Natural killer cell (primary cell): ENCODE measurements around the gene CACNA1C. TPM values are rescaled to one million over a fixed set of nuclear protein-coding genes. Genes with fewer than 3 reads are reported as not detected.
"Not testable (repeated sequence)": the region's sequence is repeated elsewhere in the genome, so short reads cannot be mapped to it uniquely, and the experiment has no call there.

ENCODE experiments used
- ATAC-seq, 3 donors: fragments of 150-1000 bp in 2 of 3; fragments of 200-7000 bp in 1 of 3; cut with Tn5 transposase; 1 replicate in 1 of 3; 2 replicates in 2 of 3; pipeline ENCODE4 v1.10.0; 2021; ENCODE audit warnings: mild to moderate bottlenecking in 2 of 3, moderate library complexity in 2 of 3
- DNase-seq, 2 donors: peaks; one replicate each; pipeline versions ENCODE4 v3.0.0 to v3.0.0-alpha.2; 2013 to 2021; ENCODE audit warnings: mixed read lengths in 1 of 2
- H3K27ac ChIP-seq: one replicate; pipeline ENCODE4 v1.5.1; 2013; ENCODE audit warnings: mild to moderate bottlenecking, low read length
- H3K27me3 ChIP-seq: one replicate; pipeline ENCODE4 v1.6.1; 2013; ENCODE audit warnings: low read length; ENCODE audit not compliant: control insufficient read depth, insufficient read depth
- H3K36me3 ChIP-seq: one replicate; pipeline ENCODE4 v1.6.1; 2013; ENCODE audit warnings: low read length; ENCODE audit not compliant: control insufficient read depth, insufficient read depth
- H3K4me1 ChIP-seq: one replicate; pipeline ENCODE4 v1.6.1; 2013; ENCODE audit warnings: low read length; ENCODE audit not compliant: control insufficient read depth, insufficient read depth
- H3K4me3 ChIP-seq: one replicate; pipeline ENCODE4 v1.5.1; 2013; ENCODE audit warnings: low read length
- H3K9me3 ChIP-seq: one replicate; pipeline ENCODE4 v1.6.1; 2013; ENCODE audit warnings: low read length; ENCODE audit not compliant: control insufficient read depth, insufficient read depth
- H3K27ac Mint-ChIP-seq, 2 donors: one replicate each; pipeline ENCODE4 v1.8.0; 2022; ENCODE audit warnings: mild to moderate bottlenecking in 2 of 2, mixed read lengths in 2 of 2, moderate library complexity in 1 of 2
- H3K27me3 Mint-ChIP-seq, 2 donors: one replicate each; pipeline ENCODE4 v1.8.0; 2022; ENCODE audit warnings: low read depth in 2 of 2, mixed read lengths in 2 of 2
- H3K36me3 Mint-ChIP-seq: one replicate; pipeline ENCODE4 v1.8.0; 2022; ENCODE audit warnings: mixed read lengths
- H3K4me1 Mint-ChIP-seq, 2 donors: one replicate each; pipeline ENCODE4 v1.8.0; 2022; ENCODE audit warnings: mixed read lengths in 2 of 2
- H3K4me3 Mint-ChIP-seq: one replicate; pipeline ENCODE4 v1.8.0; 2022; ENCODE audit warnings: mild to moderate bottlenecking, moderate library complexity, mixed read lengths
- H3K9me3 Mint-ChIP-seq, 2 donors: one replicate each; pipeline ENCODE4 v1.8.0; 2022; ENCODE audit warnings: mixed read lengths in 2 of 2
- CTCF ChIP-seq: fragments of 200-600 bp; IDR thresholded peaks from one replicate; pipeline ENCODE4 v1.8.0; 2022; ENCODE audit warnings: antibody characterized with exemption
- WGBS: methylation state at CpG from one replicate; pipeline ENCODE4 v1.1.7; 2013; ENCODE audit warnings: missing lambda C conversion rate; ENCODE audit not compliant: insufficient coverage; 5-methylcytosine and 5-hydroxymethylcytosine counted together
- intact Hi-C: fragments of 100-400 bp; cut with micrococcal nuclease; formaldehyde crosslinking; loops from one replicate; pipeline ENCODE4 v1.14.2; 2022
- total RNA-seq, 4 donors: library from RNA; stranded (reverse); fragments of 120-200 nt in 1 of 4; gene quantifications; one replicate each; pipeline versions ENCODE4 v1.2.3 to v1.2.4, GENCODE V29; 2013 to 2022

The CACNA1C gene
- total RNA-seq, 3 donors from 2014 or later (not counting 1 experiment from before 2014, with no cell fraction given): 0.07 to 0.35 (median 0.08) TPM

GRCh38 chr12:2682296-2683251 is 629.8 kb downstream of the CACNA1C start:
- Histone ChIP-seq H3K27ac (no peak overlapping the region), H3K4me3 (no peak overlapping the region), H3K36me3 (no peaks in the 10 kb centered on the region), H3K4me1 (no peaks in the 10 kb centered on the region), H3K27me3 (no peaks in the 10 kb centered on the region), H3K9me3 (no peaks in the 10 kb centered on the region)
- ATAC-seq: peak; percentile 61 to 84 (median 78)
- WGBS: 66% methylated on average over 8 of the region's 10 CpGs
- H3K27me3 Mint-ChIP-seq: no peaks in the 10 kb centered on the region
- peak overlapping the region; percentile 84 to 85 for H3K27ac Mint-ChIP-seq
- H3K9me3 Mint-ChIP-seq: peaks cover 2% of the 10 kb centered on the region in 2 donors
- no peak overlapping the region for H3K4me3 Mint-ChIP-seq
- TF ChIP-seq CTCF: peak; percentile 72
- peak; percentile 33 to 74 for DNase-seq
- no peaks in the 10 kb centered on the region for H3K36me3 Mint-ChIP-seq
- intact Hi-C loops: loop anchor here (1.0 to 5.0 kb wide), 2 partner anchors 102 to 360 kb away; no protein-coding TSS in a partner anchor
- peaks cover 10 to 11% of the 10 kb centered on the region in 2 donors for H3K4me1 Mint-ChIP-seq

GRCh38 chr12:2683283-2684025 is 630.7 kb downstream of the CACNA1C start:
- no peaks in the 10 kb centered on the region for H3K36me3 Mint-ChIP-seq
- TF ChIP-seq CTCF: peak; percentile 26
- intact Hi-C loops: loop anchor here (1.0 to 5.0 kb wide), 2 partner anchors 101 to 359 kb away; no protein-coding TSS in a partner anchor
- Histone ChIP-seq H3K36me3 (no peaks in the 10 kb centered on the region), H3K27me3 (no peaks in the 10 kb centered on the region), H3K4me3 (no peak overlapping the region), H3K4me1 (no peaks in the 10 kb centered on the region), H3K9me3 (no peaks in the 10 kb centered on the region), H3K27ac (no peak overlapping the region)
- H3K4me3 Mint-ChIP-seq: no peak overlapping the region
- no peaks in the 10 kb centered on the region for H3K27me3 Mint-ChIP-seq
- DNase-seq: no peak
- WGBS: 55% methylated on average over 12 of the region's 12 CpGs
- peaks cover 10 to 11% of the 10 kb centered on the region in 2 donors for H3K4me1 Mint-ChIP-seq
- peak in 2 of 3 donors; percentile 9 to 13 for ATAC-seq
- no peak overlapping the region for H3K27ac Mint-ChIP-seq
- H3K9me3 Mint-ChIP-seq: peaks cover 2% of the 10 kb centered on the region in 2 donors

GRCh38 chr12:2684026-2684325 is 631.2 kb downstream of the CACNA1C start:
- intact Hi-C loops: loop anchor here (5.0 kb wide), 1 partner anchor 358 kb away; no protein-coding TSS in a partner anchor
- not testable (repeated sequence) for H3K27me3 ChIP-seq, H3K4me3 ChIP-seq, H3K27me3 Mint-ChIP-seq, H3K9me3 ChIP-seq, DNase-seq, H3K36me3 ChIP-seq, H3K27ac Mint-ChIP-seq, H3K4me1 ChIP-seq, H3K36me3 Mint-ChIP-seq, ATAC-seq, H3K4me3 Mint-ChIP-seq, H3K27ac ChIP-seq, H3K9me3 Mint-ChIP-seq
- H3K4me1 Mint-ChIP-seq: peaks cover 10 to 11% of the 10 kb centered on the region in 2 donors
- WGBS: 75% methylated on average over 6 of the region's 6 CpGs

GRCh38 chr12:2685620-2686279 is 633.0 kb downstream of the CACNA1C start:
- H3K36me3 ChIP-seq, H3K27me3 Mint-ChIP-seq, ATAC-seq, H3K27me3 ChIP-seq, H3K9me3 ChIP-seq, H3K9me3 Mint-ChIP-seq, H3K4me3 ChIP-seq, H3K4me3 Mint-ChIP-seq, H3K36me3 Mint-ChIP-seq, H3K27ac ChIP-seq, H3K27ac Mint-ChIP-seq, intact Hi-C loops, DNase-seq: not testable (repeated sequence)
- H3K4me1 ChIP-seq: peaks cover 11% of the 10 kb centered on the region
- 88% methylated on average over 20 of the region's 20 CpGs for WGBS
- peaks cover 14 to 23% of the 10 kb centered on the region in 2 donors for H3K4me1 Mint-ChIP-seq
